HG03571 (cell line): ENCODE results near the gene OR1L8.
"Not testable (repeated sequence)": the region's sequence is repeated elsewhere in the genome, so short reads cannot be mapped to it uniquely, and the experiment has no call there.

Source experiments
- ATAC-seq: cut with Tn5 transposase; IDR thresholded peaks from one replicate; pipeline ENCODE4 v1.9.1; 2021; ENCODE audit not compliant: unreplicated experiment

The OR1L8 gene, protein sequence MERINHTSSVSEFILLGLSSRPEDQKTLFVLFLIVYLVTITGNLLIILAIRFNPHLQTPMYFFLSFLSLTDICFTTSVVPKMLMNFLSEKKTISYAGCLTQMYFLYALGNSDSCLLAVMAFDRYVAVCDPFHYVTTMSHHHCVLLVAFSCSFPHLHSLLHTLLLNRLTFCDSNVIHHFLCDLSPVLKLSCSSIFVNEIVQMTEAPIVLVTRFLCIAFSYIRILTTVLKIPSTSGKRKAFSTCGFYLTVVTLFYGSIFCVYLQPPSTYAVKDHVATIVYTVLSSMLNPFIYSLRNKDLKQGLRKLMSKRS

DNA sequence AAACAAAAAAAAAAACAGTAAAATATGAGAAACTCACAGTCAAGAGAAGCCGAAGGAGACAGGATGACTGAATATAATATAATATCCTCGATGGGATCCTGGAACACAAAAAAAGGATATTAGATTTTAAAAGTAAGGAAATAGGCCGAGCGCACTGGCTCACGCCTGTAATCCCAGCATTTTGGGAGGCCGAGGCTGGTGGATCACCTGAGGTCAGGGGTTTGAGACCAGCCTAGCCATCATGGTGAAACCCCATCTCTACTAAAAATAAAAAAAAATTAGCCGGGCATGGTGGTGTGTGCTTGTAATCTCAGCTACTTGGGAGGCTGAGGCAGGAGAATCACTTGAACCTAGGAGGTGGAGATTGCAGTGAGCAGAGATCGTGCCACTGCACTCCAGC lies at the start of gene OR1L8:
Gene OR1L8, minus strand, starts transcription at position 101 of the 400 bp plus-strand sequence. CDS start 14,907 bp downstream, outside the sequence.
- not testable (repeated sequence) for ATAC-seq

GRCh38 chr9:122619996-122620395 lies 36.8 kb upstream of the OR1L8 start:
- no peak for ATAC-seq

DNA sequence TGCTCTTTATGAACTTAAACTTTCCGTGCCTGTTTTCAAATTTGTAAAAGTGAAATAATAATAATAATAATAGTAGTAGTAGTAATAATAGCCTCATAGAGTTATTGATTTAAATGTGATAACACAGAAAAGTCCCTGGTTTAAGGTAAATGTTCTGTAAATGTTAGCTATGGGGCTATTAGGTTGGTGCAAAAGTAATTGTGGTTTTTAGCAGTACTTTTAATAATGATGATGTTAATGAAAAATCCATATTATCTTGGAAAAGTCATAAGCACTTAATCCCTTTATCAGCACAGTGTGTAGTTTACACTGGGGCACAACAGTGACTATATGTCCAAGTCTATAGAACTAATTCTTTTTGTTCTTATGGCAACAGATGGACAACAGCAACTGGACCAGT lies 31.2 kb upstream of the OR1L8 start, which contains the start of gene OR1Q1:
Gene OR1Q1, plus strand, starts transcription at position 377 of the 400 bp plus-strand sequence. Its CDS starts 0 bp downstream, at position 377.
- no peak for ATAC-seq

DNA sequence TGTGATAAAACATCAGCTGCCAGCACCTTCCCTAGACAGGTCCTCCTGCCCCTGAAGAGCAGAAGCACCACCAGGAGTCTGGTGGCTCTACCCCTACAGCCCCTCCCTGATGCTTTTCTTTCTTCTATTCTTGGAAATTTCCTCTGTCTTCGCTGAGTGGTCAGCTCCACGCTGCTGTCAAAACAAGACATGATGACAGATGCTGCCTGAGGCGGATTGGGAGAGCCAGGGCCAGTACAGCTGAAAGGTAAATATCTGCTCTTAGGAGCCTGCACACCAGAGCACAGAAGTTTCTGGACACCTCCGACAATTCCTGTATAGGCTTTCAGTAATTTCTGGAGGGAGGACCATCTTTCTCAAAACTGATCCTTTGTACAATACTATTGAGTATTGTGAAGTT lies 26.6 kb upstream of the OR1L8 start:
- no peak for ATAC-seq

DNA sequence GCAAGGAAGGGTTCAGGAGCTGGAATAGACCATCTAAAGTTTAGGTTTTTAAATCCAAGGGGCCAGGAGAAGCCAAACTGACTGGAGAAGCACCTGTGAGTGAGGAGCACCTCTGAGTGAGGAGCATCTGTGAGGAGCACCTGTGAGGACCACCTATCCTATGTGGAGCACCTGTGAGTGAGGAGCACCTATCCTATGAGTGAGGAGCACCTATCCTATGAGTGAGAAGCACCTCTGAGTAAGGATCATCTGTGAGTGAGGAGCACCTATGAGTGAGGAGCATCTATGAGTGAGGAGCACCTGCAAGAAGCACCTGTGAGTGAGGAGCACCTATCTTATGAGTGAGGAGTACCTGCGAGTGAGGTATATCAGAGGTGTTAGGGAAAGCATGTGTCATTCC lies 23.4 kb upstream of the OR1L8 start:
- ATAC-seq: no peak

DNA sequence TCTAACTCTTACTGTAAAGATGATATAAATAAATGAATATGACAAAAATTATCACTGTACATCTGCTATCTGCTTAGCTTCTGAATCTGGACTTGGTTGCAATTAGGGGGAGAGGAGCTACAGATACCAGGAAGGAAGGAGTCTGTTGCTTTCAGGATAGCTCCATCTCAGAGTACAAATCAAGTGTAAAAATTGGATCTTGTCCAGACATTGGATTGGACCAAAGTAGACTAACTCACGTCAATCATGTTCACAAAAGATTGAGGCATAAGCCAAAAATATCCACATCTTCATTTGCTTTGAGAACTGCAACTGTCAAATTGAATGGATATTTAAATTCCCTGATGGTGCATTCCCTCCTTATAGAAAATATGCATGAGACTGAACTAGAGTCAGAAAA lies 22.5 kb upstream of the OR1L8 start:
- ATAC-seq: no peak

DNA sequence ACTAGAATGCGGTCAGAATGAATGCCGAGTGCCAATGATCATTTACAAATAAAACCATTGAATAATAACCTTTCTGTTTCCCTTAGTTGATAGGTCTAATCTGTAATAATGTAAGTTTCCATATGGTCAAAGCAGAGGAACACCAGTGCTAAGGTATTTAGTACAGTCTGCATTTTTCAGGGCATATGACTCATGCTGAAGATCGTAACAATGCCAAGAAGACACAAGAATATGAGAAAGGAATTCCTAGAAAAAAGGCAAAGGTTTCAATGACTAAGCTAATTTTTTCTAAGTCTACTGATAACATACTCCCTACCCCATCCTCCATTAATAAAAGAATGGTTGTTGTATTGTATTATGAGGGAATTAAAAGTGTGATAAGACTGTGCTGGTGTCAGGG lies 2.8 kb downstream of the OR1L8 start:
- ATAC-seq: no peak

- no peak for ATAC-seq
These were observed 3.3 kb downstream of the OR1L8 start for GRCh38 chr9:122579874-122580273.

DNA sequence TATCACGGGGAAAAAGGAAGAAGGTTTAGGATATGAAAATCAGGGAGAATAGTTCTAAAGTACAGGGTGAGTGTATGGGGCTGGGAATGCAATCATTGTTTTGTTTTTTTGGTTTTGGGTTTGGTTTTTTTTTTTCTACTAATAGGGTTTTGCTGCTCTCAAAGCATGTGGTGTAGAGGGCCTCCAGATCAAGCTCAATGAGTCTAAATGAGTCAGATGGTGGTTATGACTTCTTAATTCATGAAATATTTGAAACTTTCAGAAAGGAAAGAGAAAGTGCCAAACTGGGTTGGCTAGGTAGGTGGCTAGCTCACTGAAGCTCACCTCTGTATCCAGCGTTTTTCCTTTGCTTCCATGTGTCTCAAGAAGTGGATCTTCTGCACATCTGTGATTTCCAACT lies 10.7 kb downstream of the OR1L8 start:
- ATAC-seq: no peak

GRCh38 chr9:122567901-122568300 lies 15.3 kb downstream of the OR1L8 start:
- ATAC-seq: no peak

DNA sequence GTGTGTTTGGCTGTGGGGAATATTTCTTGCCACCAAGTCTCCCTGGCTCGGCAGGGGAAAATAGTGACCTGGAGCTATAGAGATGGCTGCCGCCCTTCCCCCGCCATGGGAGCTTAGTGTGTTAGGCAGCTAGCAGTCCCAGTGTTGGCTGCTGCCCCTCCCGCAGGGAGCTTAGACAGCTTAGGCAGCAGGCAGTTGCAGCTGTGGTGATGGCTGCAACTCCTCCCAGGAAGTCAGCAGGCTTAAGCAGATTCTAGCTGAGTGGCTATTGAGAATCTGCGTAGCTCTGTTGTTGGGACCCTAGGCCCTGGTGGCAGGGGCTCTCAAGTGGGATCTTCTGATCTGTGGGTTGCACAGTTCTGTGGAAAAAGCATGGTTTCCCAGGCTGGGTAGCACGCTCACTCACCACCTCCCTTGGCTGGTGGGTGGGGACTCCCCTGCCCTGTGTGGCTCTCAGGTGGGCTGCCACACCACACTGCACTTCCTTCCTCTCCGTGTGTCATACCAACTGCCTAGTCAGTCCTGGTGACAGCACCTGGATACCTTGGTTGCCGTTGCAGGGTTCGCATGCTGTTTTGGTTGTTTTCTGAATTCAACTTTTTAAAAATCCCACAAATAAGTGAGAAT lies 20.9 kb downstream of the OR1L8 start:
- no peak for ATAC-seq

DNA sequence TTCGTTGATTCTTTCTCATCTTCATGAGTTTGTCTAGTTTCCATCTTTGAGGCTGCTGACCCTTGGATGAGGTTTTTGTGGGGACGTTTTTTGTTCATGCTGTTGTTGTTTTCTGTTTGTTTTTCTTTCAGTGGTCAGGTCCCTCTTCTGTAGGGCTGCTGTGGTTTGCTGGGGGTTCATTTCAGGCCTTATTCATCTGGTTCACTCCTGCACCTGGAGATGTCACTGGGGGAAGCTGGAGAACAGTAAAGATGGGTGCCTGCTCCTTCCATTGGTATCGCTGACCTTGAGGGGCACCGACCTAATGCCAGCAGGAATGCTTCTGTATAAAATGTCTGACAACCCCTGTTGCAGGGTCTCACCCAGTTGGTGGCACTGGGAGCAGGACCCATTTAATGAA lies 21.7 kb downstream of the OR1L8 start:
- ATAC-seq: no peak

DNA sequence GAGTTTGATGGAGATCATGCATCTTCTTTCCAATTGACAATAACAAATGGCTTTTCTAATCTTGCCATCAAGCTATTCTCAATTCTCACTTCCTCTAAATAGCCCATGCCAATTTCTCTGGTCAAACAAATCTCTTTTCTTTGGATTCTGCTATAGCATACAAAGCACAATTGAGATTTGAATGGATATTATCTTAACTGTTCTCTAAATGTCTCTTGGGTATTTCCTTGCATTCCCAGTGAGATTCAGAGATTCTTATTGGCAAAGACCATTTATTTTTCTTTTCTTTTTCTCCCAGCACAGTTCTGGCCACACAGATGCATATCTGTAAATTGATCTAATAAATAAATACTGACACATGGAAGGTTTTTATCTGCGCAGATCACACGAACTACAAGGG lies 30.4 kb downstream of the OR1L8 start, which contains the start of gene OR1N2:
Gene OR1N2, plus strand, starts transcription at position 301 of the 400 bp plus-strand sequence. CDS start 100 bp downstream, outside the sequence.
- ATAC-seq: no peak

DNA sequence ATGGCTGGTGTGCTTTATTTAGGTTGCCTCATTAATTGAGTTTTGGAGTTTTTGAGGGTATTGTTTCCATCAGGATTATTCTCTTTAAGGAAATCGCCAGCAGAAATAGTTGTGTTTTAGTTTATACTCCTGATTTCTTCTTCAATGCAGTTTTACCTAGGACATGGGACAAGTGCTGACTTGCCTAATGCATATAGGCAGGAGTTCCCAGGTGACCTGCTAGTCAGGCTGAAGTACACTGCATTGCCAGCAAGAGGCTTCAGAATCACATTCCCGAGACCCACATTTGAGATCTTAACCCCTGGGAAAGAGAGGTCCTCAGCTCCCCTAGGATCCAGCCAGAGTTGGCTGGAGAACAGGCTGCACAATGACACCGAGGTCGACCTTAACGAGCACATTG lies 31.8 kb downstream of the OR1L8 start:
- no peak for ATAC-seq

- no peak for ATAC-seq
These were observed 37.0 kb downstream of the OR1L8 start for GRCh38 chr9:122546196-122546595.

- no peak for ATAC-seq
These were observed 44.4 kb downstream of the OR1L8 start for GRCh38 chr9:122538757-122539156.

DNA sequence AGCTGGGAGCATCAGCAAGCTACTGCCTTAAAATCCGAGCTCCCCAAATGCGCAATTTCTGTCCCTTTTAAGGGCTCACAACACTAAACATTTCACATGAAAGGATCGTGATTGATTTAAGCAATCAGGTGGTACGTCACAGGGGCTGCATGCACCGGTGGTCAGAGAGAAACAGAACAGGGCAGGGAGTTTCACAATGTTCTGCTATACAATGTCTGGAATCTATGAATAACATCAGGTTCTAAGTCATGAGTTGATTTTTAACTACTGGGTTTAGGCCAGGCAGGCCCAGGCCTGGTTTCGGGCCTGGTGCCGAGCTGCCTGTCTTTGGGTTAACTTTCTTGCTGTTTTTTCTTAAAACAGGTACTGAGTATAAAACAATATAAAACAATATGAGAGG lies 46.1 kb downstream of the OR1L8 start:
- ATAC-seq: not testable (repeated sequence)

GRCh38 chr9:122536134-122536533 lies 47.0 kb downstream of the OR1L8 start:
- ATAC-seq: no peak

DNA sequence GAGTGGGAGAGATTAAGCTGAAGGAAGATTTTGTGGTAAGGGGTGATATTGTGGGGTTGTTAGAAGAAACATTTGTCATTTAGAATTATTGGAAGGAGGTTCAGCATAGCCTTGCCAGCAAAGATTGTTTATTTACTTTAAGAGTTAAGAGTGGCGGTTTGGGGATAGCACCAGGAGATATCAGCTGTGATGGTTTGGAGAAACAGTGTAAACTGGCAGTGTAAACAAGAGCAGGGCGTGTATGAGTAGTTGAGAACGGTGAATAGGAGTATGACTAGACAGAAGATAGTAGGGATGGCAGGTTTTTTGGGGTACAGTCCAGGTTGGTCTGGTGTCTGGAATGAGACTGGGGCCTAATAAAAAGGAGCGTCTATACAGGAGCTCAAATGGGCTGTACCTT lies 52.0 kb downstream of the OR1L8 start:
- ATAC-seq: not testable (repeated sequence)

GRCh38 chr9:122527193-122527592 lies 56.0 kb downstream of the OR1L8 start, which contains the start of gene OR1N1:
Gene OR1N1 (minus strand): TSS chr9:122527293. CDS start chr9:122527293, 0 bp downstream.
- ATAC-seq: no peak

DNA sequence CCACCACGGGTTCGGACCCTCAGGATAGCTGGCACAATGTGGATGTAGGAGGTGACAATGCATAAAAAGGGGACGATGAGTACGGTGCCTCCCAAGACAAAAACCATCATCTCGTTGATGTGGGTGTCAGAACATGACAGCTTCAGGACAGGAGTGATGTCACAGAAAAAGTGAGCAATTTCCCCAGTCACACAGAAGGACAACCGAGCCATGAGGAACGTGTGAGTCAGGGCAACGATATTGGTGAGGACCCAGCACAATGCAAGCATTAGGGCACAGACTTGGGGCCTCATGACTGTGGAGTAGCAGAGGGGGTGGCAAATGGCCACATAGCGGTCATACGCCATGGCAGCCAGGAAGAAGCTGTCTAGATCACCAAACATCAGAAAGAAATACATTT lies 56.6 kb downstream of the OR1L8 start:
- no peak for ATAC-seq

DNA sequence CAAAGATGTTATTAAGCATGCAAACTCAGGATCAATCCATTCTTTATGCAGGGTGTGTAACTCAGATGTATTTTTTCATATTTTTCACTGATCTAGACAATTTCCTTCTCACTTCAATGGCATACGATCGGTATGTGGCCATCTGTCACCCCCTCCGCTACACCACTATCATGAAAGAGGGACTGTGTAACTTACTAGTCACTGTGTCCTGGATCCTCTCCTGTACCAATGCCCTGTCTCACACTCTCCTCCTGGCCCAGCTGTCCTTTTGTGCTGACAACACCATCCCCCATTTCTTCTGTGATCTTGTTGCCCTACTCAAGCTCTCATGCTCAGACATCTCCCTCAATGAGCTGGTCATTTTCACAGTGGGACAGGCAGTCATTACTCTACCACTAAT lies 63.8 kb downstream of the OR1L8 start:
- ATAC-seq: no peak
